Thyroid gland (tissue), 4 donors: Measurements from ENCODE around the gene LRFN2. TPM values are rescaled to one million over a fixed set of nuclear protein-coding genes. Genes with fewer than 3 reads are reported as not detected.

Experiments
- DNase-seq, 2 donors: peaks; one replicate each; pipeline ENCODE4 v3.0.0-alpha.2; 2019
- H3K27ac ChIP-seq, 3 donors: fragments of 200-600 bp; sonication (generic); 1 replicate in 2 of 3; 2 replicates in 1 of 3; pipeline ENCODE4 v1.5.1; 2016 to 2019; ENCODE audit warnings: mild to moderate bottlenecking in 1 of 3, moderate library complexity in 1 of 3
- H3K27me3 ChIP-seq: fragments of 200-600 bp; sonication (generic); one replicate; pipeline ENCODE4 v1.5.1; 2019
- H3K36me3 ChIP-seq, 2 donors: fragments of 200-600 bp; sonication (generic); one replicate each; pipeline ENCODE4 v1.5.1; 2016 to 2019
- H3K4me1 ChIP-seq, 2 donors: fragments of 200-600 bp; sonication (generic); one replicate each; pipeline ENCODE4 v1.5.1; 2017 to 2019
- H3K4me3 ChIP-seq, 3 donors: fragments of 200-600 bp; sonication (generic); replicated peaks in 1 of 3; 1 replicate in 2 of 3; 2 replicates in 1 of 3; pipeline ENCODE4 v1.5.1; 2016; ENCODE audit warnings: mild to moderate bottlenecking in 1 of 3
- H3K9me3 ChIP-seq: fragments of 200-600 bp; sonication (generic); one replicate; pipeline ENCODE4 v1.5.1; 2017
- CTCF ChIP-seq, 6 experiments: fragments of 200-600 bp in 3 of 6; fragments of 450-650 bp in 3 of 6; sonication (generic) in 3 of 6; IDR thresholded peaks; one replicate each; pipeline ENCODE4 v1.5.1; 2016 to 2019; ENCODE audit warnings: antibody characterized with exemption in 6 of 6, mild to moderate bottlenecking in 2 of 6, inconsistent platforms in 1 of 6, moderate library complexity in 1 of 6
- POLR2A ChIP-seq, 2 donors: fragments of 450-650 bp; IDR thresholded peaks; one replicate each; pipeline ENCODE4 v1.6.1; 2017; ENCODE audit warnings: antibody characterized with exemption in 2 of 2, mild to moderate bottlenecking in 2 of 2, moderate library complexity in 1 of 2
- WGBS, 2 donors: methylation state at CpG; one replicate each; pipeline ENCODE4 v1.1.5; 2017; 5-methylcytosine and 5-hydroxymethylcytosine counted together
- intact Hi-C: fragments of 100-400 bp; cut with DNase I; formaldehyde crosslinking; loops from one replicate; pipeline ENCODE4 v1.15.1; 2023
- total RNA-seq, 4 donors: library from RNA; depleted of rRNA; stranded (reverse); fragments of >200 nt; gene quantifications; one replicate each; pipeline ENCODE4 v1.2.3, GENCODE V29; 2016

Gene LRFN2
- total RNA-seq, 4 donors from 2014 or later: 0.13 TPM; not detected in 3

DNA sequence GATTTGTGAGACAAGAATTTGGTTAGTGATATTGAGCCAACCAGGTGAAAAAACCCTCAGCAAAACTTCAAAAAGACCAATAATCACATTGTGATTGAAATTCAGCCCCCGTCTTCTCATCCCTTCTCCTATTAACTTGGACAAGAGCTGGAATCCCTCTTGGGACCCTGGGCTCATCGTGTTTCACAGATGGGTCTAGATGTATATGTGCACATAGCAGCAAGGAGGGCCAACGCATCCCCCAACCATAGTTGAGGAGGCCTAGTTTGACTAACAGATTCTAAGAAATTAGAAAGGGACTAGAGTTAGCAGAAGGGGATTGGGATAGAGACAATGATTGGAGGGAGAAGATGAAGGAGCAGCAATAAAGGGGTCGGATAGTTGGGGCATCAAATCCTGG is 19.8 kb upstream of the LRFN2 start:
- Histone ChIP-seq H3K27ac (no peak overlapping the region), H3K27me3 (no peaks in the 10 kb centered on the region), H3K36me3 (no peaks in the 10 kb centered on the region), H3K4me1 (no peaks in the 10 kb centered on the region), H3K4me3 (no peak overlapping the region), H3K9me3 (no peaks in the 10 kb centered on the region)
- WGBS, 2 donors: 74 to 84% methylated on average over 4 of the region's 4 CpGs
- TF ChIP-seq CTCF (IDR thresholded peaks at IDR 0.05) (no peak), POLR2A (IDR thresholded peaks at IDR 0.05) (no peak)
- intact Hi-C loops: no loop called here
- DNase-seq: no peak

DNA sequence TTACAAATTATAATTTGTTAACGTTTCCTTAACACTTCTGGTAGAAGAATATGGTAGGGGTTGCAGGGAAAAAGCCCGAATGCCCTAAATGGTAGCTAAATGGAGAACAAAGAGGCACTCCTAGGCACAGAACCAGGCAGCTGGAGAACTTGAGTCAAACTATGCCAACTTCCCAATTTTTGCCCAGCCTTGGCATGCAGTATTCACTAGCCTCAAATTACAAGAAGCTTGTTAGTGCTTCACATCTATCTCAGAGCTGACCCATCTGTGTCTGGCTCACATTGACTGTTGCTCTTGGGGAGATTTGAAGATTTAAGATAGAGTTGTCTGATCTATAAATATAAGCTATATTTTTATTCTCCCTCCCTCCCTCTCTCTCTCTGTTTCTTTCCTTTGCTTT is 19.4 kb upstream of the LRFN2 start:
- Histone ChIP-seq H3K9me3 (no peaks in the 10 kb centered on the region), H3K27ac (no peak overlapping the region), H3K4me3 (no peak overlapping the region), H3K27me3 (no peaks in the 10 kb centered on the region), H3K4me1 (no peaks in the 10 kb centered on the region), H3K36me3 (no peaks in the 10 kb centered on the region)
- 79 to 85% methylated on average over 2 of the region's 2 CpGs for WGBS, 2 donors
- no peak for DNase-seq
- no peak for TF ChIP-seq CTCF (IDR thresholded peaks at IDR 0.05)
- intact Hi-C loops: no loop called here

GRCh38 chr6:40604082-40604481 is 16.9 kb upstream of the LRFN2 start:
- Histone ChIP-seq H3K27me3 (no peaks in the 10 kb centered on the region), H3K4me1 (no peaks in the 10 kb centered on the region), H3K4me3 (no peak overlapping the region), H3K36me3 (no peaks in the 10 kb centered on the region), H3K9me3 (no peaks in the 10 kb centered on the region), H3K27ac (no peak overlapping the region)
- intact Hi-C loops: no loop called here
- no peak for DNase-seq
- WGBS, 2 donors: 69 to 78% methylated on average over 2 of the region's 2 CpGs
- TF ChIP-seq CTCF (IDR thresholded peaks at IDR 0.05) (no peak), POLR2A (IDR thresholded peaks at IDR 0.05) (no peak)

- 18 to 49% methylated on average over 5 to 12 of the region's 28 CpGs for WGBS, 2 donors
- no peak for TF ChIP-seq CTCF (IDR thresholded peaks at IDR 0.05)
- H3K27me3 ChIP-seq: no peaks in the 10 kb centered on the region
These were observed 12.4 kb upstream of the LRFN2 start for GRCh38 chr6:40599555-40599954.

GRCh38 chr6:40598516-40598915 is 11.4 kb upstream of the LRFN2 start:
- H3K4me3 ChIP-seq: no peak overlapping the region
- H3K27ac ChIP-seq: no peak overlapping the region
- intact Hi-C loops: no loop called here
- no peaks in the 10 kb centered on the region for H3K36me3 ChIP-seq
- 80 to 85% methylated on average over 5 of the region's 5 CpGs for WGBS, 2 donors
- no peaks in the 10 kb centered on the region for H3K27me3 ChIP-seq
- H3K4me1 ChIP-seq: no peaks in the 10 kb centered on the region
- DNase-seq: no peak
- TF ChIP-seq CTCF (IDR thresholded peaks at IDR 0.05) (no peak), POLR2A (IDR thresholded peaks at IDR 0.05) (no peak)
- H3K9me3 ChIP-seq: no peaks in the 10 kb centered on the region

More at GRCh38 chr6:40599555-40599954, 12.4 kb upstream of the LRFN2 start:
- peak; percentile 50 to 68 for DNase-seq
- Histone ChIP-seq H3K4me3 (no peak overlapping the region), H3K36me3 (no peaks in the 10 kb centered on the region), H3K9me3 (no peaks in the 10 kb centered on the region), H3K27ac (no peak overlapping the region), H3K4me1 (no peaks in the 10 kb centered on the region)
- intact Hi-C loops: no loop called here
